Smooth muscle cell (in vitro differentiated cells): ENCODE measurements around the gene MRPL48. TPM values are rescaled to one million over a fixed set of nuclear protein-coding genes. Genes with fewer than 3 reads are reported as not detected.

Experiments used
- DNase-seq: peaks from one replicate; lab custom pipeline; 2025; ENCODE audit not compliant: unreplicated experiment; lab: John Stamatoyannopoulos, UW
- H2AFZ ChIP-seq: fragments of 200-600 bp; sonication (generic); 2 replicates; pipeline ENCODE4 v1.6.0; 2016; ENCODE audit warnings: antibody characterized with exemption, low read depth, mild to moderate bottlenecking
- H3F3A ChIP-seq: fragments of 200-600 bp; sonication (generic); 2 replicates; pipeline ENCODE4 v1.6.0; 2017; ENCODE audit warnings: antibody characterized with exemption, low read depth
- H3K27ac ChIP-seq: fragments of 200-600 bp; sonication (generic); 2 replicates; pipeline ENCODE4 v1.5.1; 2016; ENCODE audit warnings: low read depth, mild to moderate bottlenecking
- H3K27me3 ChIP-seq: fragments of 200-600 bp; sonication (generic); 2 replicates; pipeline ENCODE4 v1.6.1; 2016; ENCODE audit warnings: low read depth, mild to moderate bottlenecking
- H3K36me3 ChIP-seq: fragments of 200-600 bp; sonication (generic); 2 replicates; pipeline ENCODE4 v1.5.1; 2016; ENCODE audit warnings: low read depth
- H3K4me1 ChIP-seq: fragments of 200-600 bp; sonication (generic); 2 replicates; pipeline ENCODE4 v1.5.1; 2016; ENCODE audit warnings: low read depth
- H3K4me2 ChIP-seq: fragments of 200-600 bp; sonication (generic); 2 replicates; pipeline ENCODE4 v1.6.0; 2016; ENCODE audit warnings: mild to moderate bottlenecking
- H3K4me3 ChIP-seq: fragments of 200-600 bp; sonication (generic); 2 replicates; pipeline ENCODE4 v1.5.1; 2016; ENCODE audit warnings: mild to moderate bottlenecking
- H3K79me2 ChIP-seq: fragments of 200-600 bp; sonication (generic); 2 replicates; pipeline ENCODE4 v1.6.0; 2016; ENCODE audit warnings: low read depth, mild to moderate bottlenecking
- H3K9ac ChIP-seq: fragments of 200-600 bp; sonication (generic); 2 replicates; pipeline ENCODE4 v1.6.0; 2016; ENCODE audit warnings: low read depth
- H3K9me3 ChIP-seq: fragments of 200-600 bp; sonication (generic); replicated peaks from 2 replicates; pipeline ENCODE4 v1.5.1; 2016; ENCODE audit warnings: low read depth
- H4K20me1 ChIP-seq: fragments of 200-600 bp; sonication (generic); 2 replicates; pipeline ENCODE4 v1.6.0; 2016; ENCODE audit warnings: low read depth
- WGBS: methylation state at CpG from one replicate; pipeline ENCODE4 v1.1.7; 2016; ENCODE audit warnings: low lambda C conversion rate; 5-methylcytosine and 5-hydroxymethylcytosine counted together
- polyA plus RNA-seq: library from polyadenylated mRNA; unstranded; fragments of >200 nt; fragmentation: Nextera tagmentation; extraction: Ambion mirVana; gene quantifications from 2 replicates; pipeline ENCODE4 v1.2.1, GENCODE V29; 2016
- total RNA-seq: library from RNA; depleted of rRNA; stranded (reverse); fragments of >200 nt; gene quantifications from 2 replicates; pipeline ENCODE4 v1.2.3, GENCODE V29; 2014
- TF ChIP-seq, protein P1 (sequence below): fragments of 200-600 bp; sonication (generic); IDR thresholded peaks from 2 replicates; pipeline ENCODE4 v1.5.1; 2017; ENCODE audit warnings: borderline replicate concordance, mild to moderate bottlenecking, antibody characterized with exemption; ENCODE audit not compliant: insufficient read depth, poor library complexity, severe bottlenecking

The MRPL48 gene
- total RNA-seq (26.4 and 29.7 TPM in 2 replicates), polyA plus RNA-seq (65.3 and 74.6 TPM in 2 replicates)

DNA sequence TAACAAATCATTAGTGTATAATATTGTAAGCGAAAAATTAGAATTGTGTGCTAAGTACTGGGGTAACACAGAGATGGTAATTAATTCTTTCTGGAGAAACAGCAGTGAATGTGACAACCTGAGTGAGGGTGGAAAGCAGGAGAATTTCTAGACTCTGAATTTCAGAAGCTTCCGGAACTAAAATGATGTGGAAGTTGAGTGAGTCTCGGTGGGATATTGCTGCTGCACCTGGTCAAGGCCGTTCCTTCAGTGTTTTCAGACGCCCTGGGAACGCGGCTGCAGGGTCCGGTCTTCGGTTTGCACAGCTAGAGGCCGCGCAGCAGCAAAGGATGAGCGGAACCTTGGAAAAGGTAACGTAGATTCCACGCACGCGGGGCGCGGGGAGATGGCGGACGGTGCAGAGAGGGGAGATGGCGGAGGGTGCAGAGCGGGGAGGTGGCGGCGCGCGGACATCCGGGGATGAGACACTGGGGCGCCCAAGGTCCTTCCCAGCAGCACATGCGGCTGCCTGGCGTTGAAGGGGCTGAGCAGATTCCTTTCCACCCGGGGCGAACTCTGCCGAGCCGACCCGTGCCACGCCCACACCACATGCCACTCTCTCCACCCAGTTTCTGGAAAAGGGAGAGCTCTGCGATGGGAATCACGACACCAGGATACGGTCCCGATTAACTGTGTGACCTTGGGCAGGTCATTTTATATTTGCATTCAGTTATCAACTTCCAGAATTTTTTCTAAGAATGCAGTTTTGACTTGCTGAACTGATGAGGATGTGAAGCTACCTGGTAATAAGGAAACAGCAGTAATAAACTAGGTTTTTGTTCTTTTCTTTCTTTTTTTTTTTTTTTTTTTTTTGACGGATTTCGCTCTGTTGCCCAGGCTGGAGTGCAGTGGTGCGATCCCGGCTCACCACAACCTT, at the start of gene MRPL48:
Gene MRPL48 (plus strand): TSS at position 232 of the 916 bp plus-strand sequence. CDS start 98 bp downstream, at position 330.
- TF ChIP-seq, protein P1, sequence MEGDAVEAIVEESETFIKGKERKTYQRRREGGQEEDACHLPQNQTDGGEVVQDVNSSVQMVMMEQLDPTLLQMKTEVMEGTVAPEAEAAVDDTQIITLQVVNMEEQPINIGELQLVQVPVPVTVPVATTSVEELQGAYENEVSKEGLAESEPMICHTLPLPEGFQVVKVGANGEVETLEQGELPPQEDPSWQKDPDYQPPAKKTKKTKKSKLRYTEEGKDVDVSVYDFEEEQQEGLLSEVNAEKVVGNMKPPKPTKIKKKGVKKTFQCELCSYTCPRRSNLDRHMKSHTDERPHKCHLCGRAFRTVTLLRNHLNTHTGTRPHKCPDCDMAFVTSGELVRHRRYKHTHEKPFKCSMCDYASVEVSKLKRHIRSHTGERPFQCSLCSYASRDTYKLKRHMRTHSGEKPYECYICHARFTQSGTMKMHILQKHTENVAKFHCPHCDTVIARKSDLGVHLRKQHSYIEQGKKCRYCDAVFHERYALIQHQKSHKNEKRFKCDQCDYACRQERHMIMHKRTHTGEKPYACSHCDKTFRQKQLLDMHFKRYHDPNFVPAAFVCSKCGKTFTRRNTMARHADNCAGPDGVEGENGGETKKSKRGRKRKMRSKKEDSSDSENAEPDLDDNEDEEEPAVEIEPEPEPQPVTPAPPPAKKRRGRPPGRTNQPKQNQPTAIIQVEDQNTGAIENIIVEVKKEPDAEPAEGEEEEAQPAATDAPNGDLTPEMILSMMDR, result no peak
- H3F3A ChIP-seq, result no peaks in the 10 kb centered on the region
- no peaks in the 10 kb centered on the region for H3K27me3 ChIP-seq
- WGBS, result 9% methylated on average over 38 of the region's 44 CpGs
- peak within 1 kb of the TSS; percentile 83 for H3K4me2 ChIP-seq
- peaks cover 2% of the 10 kb centered on the region for H3K79me2 ChIP-seq
- peak within 1 kb of the TSS; percentile 99 for H2AFZ ChIP-seq
- no peaks in the 10 kb centered on the region for H3K9me3 ChIP-seq
- peak within 1 kb of the TSS; percentile 68 for H3K9ac ChIP-seq
- peaks cover 7% of the 10 kb centered on the region for H3K4me1 ChIP-seq
- H3K27ac ChIP-seq, result peak within 1 kb of the TSS; percentile 83
- peak within 1 kb of the TSS; percentile 87 for H3K4me3 ChIP-seq
- no peaks in the 10 kb centered on the region for H3K36me3 ChIP-seq
- DNase-seq, result peak; percentile 60
- no peaks in the 10 kb centered on the region for H4K20me1 ChIP-seq

DNA sequence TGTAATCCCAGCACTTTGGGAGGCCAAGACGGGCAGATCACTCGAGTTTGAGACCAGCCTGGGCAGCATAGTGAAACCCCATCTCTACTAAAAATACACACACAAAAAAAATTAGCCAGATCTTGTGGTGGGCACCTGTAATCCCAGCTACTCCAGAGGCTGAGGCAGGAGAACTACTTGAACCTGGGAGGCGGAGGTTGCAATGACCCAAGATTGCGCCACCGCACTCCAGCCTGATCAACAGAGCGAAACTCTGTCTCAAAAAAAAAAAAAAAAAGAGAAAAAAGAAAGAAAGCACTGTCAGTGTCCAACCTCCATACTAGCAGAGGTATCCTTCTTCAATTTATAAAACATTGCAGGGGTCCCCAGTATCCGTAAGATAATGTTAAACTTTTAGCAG, 44.6 kb upstream of the MRPL48 start:
- Histone ChIP-seq H3K9me3 (no peaks in the 10 kb centered on the region), H3K4me2 (no peak overlapping the region), H4K20me1 (peaks cover 100% of the 10 kb centered on the region), H2AFZ (no peak overlapping the region), H3K9ac (no peak overlapping the region), H3K4me3 (no peak overlapping the region), H3K27me3 (no peaks in the 10 kb centered on the region), H3F3A (no peaks in the 10 kb centered on the region), H3K36me3 (no peaks in the 10 kb centered on the region), H3K27ac (no peak overlapping the region), H3K4me1 (peaks cover 5% of the 10 kb centered on the region), H3K79me2 (peaks cover 99% of the 10 kb centered on the region)
- TF ChIP-seq, protein P1, result no peak
- WGBS, result 96% methylated on average over 7 of the region's 7 CpGs
- DNase-seq, result no peak

DNA sequence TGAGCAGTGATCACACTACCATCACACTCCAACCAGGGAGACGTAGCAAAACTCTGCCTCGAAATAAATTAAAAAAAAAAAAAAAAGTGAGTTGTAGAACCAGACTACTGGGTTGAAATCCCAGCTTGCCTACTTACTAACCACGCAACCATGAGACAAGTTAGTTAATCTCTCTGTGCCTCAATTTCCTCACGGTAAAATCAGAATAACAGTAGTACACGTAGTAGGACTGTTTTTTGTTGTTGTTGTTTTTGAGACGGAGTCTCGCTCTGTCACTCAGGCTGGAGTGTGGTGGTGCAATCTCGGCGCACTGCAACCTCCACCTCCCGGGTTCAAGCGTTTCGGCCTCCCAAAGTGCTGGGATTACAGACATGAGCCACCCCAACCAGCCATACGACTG, 41.0 kb upstream of the MRPL48 start:
- TF ChIP-seq, protein P1, result no peak
- Histone ChIP-seq H3K9ac (no peak overlapping the region), H3F3A (no peaks in the 10 kb centered on the region), H3K4me3 (no peak overlapping the region), H4K20me1 (peaks cover 100% of the 10 kb centered on the region), H3K27me3 (no peaks in the 10 kb centered on the region), H3K36me3 (no peaks in the 10 kb centered on the region), H3K79me2 (peaks cover 99% of the 10 kb centered on the region), H3K9me3 (no peaks in the 10 kb centered on the region), H3K4me2 (no peak overlapping the region), H2AFZ (no peak overlapping the region), H3K27ac (no peak overlapping the region), H3K4me1 (no peaks in the 10 kb centered on the region)
- 97% methylated on average over 13 of the region's 13 CpGs for WGBS
- no peak for DNase-seq
